Chondrocyte (in vitro differentiated cells): ENCODE measurements around the gene ERCC4. TPM values are rescaled to one million over a fixed set of nuclear protein-coding genes. Genes with fewer than 3 reads are reported as not detected.

Experiments
- DNase-seq: peaks from one replicate; pipeline ENCODE4 v3.0.0; 2021; ENCODE audit warnings: mixed read lengths, low spot score
- H3K27ac Mint-ChIP-seq: one replicate; pipeline ENCODE4 v1.8.0; 2021; ENCODE audit warnings: mild to moderate bottlenecking, moderate library complexity, mixed read lengths; ENCODE audit not compliant: unreplicated experiment
- H3K27me3 Mint-ChIP-seq: 2 replicates; pipeline ENCODE4 v1.8.0; 2021; ENCODE audit warnings: low read depth, mixed read lengths
- H3K36me3 Mint-ChIP-seq: 2 replicates; pipeline ENCODE4 v1.8.0; 2021; ENCODE audit warnings: low read depth, mixed read lengths
- H3K4me1 Mint-ChIP-seq: 2 replicates; pipeline ENCODE4 v1.8.0; 2021; ENCODE audit warnings: low read depth, mild to moderate bottlenecking, mixed read lengths
- H3K4me3 Mint-ChIP-seq: one replicate; pipeline ENCODE4 v1.8.0; 2021; ENCODE audit warnings: mild to moderate bottlenecking, moderate library complexity, mixed read lengths; ENCODE audit not compliant: unreplicated experiment
- H3K9me3 Mint-ChIP-seq: 2 replicates; pipeline ENCODE4 v1.8.0; 2021; ENCODE audit warnings: low read depth, mixed read lengths
- total RNA-seq: library from RNA; stranded (reverse); gene quantifications from 3 replicates; pipeline ENCODE4 v1.2.1, GENCODE V29; 2021
- TF ChIP-seq, protein P1 (sequence below): fragments of 200-600 bp; sonication (generic); IDR thresholded peaks from 2 replicates; pipeline ENCODE4 v1.5.0; 2021; ENCODE audit warnings: antibody characterized with exemption, mild to moderate bottlenecking, moderate library complexity

Gene ERCC4
- total RNA-seq, 1 donor from 2014 or later, result 18.5 TPM

DNA sequence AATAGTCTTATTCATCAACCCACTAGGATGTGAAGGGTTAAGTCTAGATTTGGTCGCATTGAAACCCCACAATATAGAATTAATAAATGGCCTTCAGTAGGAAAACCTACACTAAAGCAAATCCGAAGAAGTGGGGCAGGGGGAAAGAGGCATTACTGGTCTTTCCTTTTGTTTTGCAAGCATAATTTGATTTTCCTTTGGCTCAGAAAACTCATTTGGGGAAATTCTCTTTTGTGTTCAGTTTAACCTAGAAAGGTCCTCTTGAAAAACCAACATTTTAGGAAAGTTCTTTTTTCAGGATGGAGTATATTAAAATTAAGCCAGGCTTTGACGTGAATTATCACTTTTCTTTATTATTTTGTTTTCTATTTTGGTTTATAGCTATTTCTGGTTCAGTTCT is 31.7 kb downstream of the ERCC4 start:
- TF ChIP-seq, protein P1, sequence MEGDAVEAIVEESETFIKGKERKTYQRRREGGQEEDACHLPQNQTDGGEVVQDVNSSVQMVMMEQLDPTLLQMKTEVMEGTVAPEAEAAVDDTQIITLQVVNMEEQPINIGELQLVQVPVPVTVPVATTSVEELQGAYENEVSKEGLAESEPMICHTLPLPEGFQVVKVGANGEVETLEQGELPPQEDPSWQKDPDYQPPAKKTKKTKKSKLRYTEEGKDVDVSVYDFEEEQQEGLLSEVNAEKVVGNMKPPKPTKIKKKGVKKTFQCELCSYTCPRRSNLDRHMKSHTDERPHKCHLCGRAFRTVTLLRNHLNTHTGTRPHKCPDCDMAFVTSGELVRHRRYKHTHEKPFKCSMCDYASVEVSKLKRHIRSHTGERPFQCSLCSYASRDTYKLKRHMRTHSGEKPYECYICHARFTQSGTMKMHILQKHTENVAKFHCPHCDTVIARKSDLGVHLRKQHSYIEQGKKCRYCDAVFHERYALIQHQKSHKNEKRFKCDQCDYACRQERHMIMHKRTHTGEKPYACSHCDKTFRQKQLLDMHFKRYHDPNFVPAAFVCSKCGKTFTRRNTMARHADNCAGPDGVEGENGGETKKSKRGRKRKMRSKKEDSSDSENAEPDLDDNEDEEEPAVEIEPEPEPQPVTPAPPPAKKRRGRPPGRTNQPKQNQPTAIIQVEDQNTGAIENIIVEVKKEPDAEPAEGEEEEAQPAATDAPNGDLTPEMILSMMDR, result no peak
- Mint-ChIP-seq H3K4me3 (no peak overlapping the region), H3K36me3 (peaks cover 22% of the 10 kb centered on the region), H3K4me1 (peaks cover 17% of the 10 kb centered on the region), H3K27ac (no peak overlapping the region), H3K27me3 (no peaks in the 10 kb centered on the region), H3K9me3 (no peaks in the 10 kb centered on the region)
- DNase-seq, result no peak

DNA sequence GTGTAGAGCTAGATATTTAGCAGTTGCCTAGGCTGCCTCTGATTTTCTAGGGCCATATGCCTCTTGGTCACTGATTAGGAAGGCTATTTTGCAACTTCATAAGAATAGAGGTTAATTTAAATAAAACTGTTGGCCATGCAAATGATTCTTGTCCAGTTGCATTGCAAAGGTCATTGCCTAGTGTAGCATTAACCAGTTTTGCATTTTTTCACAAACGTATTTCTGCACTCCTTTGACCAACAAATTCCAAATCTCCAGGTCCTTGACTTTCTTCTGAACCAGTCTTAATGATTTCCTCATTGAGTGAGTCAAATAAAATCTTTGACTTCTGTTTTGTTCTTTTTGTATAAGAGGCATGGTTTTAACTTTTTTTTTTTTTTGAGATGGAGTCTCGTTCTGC is 33.5 kb downstream of the ERCC4 start:
- Mint-ChIP-seq H3K27ac (no peak overlapping the region), H3K4me1 (peaks cover 35% of the 10 kb centered on the region), H3K36me3 (peaks cover 8% of the 10 kb centered on the region), H3K4me3 (no peak overlapping the region), H3K9me3 (no peaks in the 10 kb centered on the region), H3K27me3 (no peaks in the 10 kb centered on the region)
- TF ChIP-seq, protein P1, result no peak
- DNase-seq, result no peak

DNA sequence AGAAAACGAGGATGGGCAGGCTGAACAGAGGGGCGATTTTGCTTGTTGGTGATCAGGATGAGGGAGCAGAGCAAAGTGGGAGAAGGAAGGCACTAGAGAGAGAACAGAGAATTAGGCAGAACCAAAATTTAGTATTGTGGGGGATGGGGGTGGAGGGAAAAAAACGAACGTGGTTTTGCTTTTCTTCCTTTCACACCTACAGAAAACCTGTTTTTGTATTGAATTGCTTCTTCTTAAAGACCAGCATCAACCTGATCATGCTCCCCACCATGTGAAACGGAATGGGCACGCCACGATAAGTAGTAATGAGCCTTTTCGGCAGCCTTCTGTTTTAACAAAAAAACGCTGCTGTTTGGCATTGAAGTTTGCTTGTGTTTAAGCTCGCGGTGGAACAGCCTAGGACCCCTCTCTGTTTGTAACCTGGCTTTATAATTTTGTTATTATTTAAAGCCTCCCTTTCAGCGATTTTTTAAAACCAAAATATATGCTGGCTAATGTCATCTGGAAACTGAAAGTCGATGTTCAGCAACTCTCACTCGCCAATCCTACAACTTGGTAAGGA is 36.8 kb downstream of the ERCC4 start:
- DNase-seq, result no peak
- TF ChIP-seq, protein P1, result no peak
- no peaks in the 10 kb centered on the region for H3K27me3 Mint-ChIP-seq
- H3K4me3 Mint-ChIP-seq, result peak overlapping the region; percentile 28
- H3K36me3 Mint-ChIP-seq, result no peaks in the 10 kb centered on the region
- peaks cover 58% of the 10 kb centered on the region for H3K4me1 Mint-ChIP-seq
- H3K27ac Mint-ChIP-seq, result peak overlapping the region; percentile 96
- no peaks in the 10 kb centered on the region for H3K9me3 Mint-ChIP-seq

DNA sequence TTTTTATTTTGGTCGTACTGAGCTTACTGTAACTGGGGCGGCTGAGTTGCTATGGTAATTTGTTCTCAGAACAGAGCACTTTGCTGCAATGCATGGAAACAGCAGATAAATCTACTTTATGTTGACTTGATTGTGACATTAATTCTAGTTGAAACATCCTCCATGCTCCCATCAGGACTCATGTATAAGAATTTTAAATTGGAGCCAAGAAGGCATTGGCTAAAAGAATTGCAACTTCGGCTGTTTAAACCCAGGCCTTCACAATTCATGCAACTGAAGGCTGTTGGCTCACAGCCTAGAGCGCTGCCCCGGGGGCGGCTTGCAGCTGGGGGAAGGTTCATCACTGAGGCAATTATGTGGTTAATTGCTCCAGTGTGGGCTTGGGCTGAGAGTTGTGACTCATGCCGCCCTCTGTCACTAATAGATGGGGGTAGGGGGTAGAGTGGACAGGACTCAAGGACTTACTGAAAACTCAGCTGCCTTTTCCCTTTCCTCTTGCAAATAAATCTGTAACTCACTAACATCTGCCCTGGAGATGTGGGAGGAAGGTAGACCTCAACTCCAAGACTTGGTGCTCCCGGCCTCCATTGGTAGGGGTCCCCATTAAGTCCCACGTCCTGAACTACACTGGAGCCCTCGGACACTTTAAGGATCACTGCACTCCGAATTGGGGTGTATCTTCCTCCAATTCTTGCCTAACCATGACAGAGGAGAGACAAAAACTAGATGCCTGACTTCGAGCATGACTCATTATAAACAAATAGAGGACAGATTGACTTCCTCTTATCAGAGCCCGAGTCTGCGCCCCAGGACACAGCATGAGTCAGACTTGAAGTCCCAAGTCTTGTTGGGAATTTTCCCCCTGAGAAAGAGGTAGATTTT is 37.5 kb downstream of the ERCC4 start:
- H3K4me1 Mint-ChIP-seq, result peaks cover 58% of the 10 kb centered on the region
- H3K9me3 Mint-ChIP-seq, result no peaks in the 10 kb centered on the region
- DNase-seq, result no peak
- no peaks in the 10 kb centered on the region for H3K36me3 Mint-ChIP-seq
- peak overlapping the region; percentile 96 for H3K27ac Mint-ChIP-seq
- no peaks in the 10 kb centered on the region for H3K27me3 Mint-ChIP-seq
- TF ChIP-seq, protein P1, result no peak
- H3K4me3 Mint-ChIP-seq, result peak overlapping the region; percentile 61

- TF ChIP-seq, protein P1, result no peak
- no peak for DNase-seq
- no peaks in the 10 kb centered on the region for H3K27me3 Mint-ChIP-seq
- H3K4me1 Mint-ChIP-seq, result peaks cover 58% of the 10 kb centered on the region
- no peak overlapping the region for H3K4me3 Mint-ChIP-seq
- H3K27ac Mint-ChIP-seq, result peak overlapping the region; percentile 62
- no peaks in the 10 kb centered on the region for H3K9me3 Mint-ChIP-seq
- no peaks in the 10 kb centered on the region for H3K36me3 Mint-ChIP-seq
Measured at GRCh38 chr16:13958474-13958873, 38.5 kb downstream of the ERCC4 start.
